ENCODE results near the gene SPAG9.

Gene SPAG9

GRCh38 chr17:50935221-50935995 is 185.3 kb downstream of the SPAG9 start:
- TF ChIP-seq CTCF (conservative IDR thresholded peaks at IDR 0.05; ENCODE audit: low read length) = no peak
- H3K4me3 ChIP-seq (ENCODE audit: low read length) = no peak overlapping the region
- no peak for DNase-seq (ENCODE audit: low read depth)

GRCh38 chr17:50934672-50935220 is 185.9 kb downstream of the SPAG9 start:
- DNase-seq (ENCODE audit: low read depth) = no peak
- H3K4me3 ChIP-seq (ENCODE audit: low read length) = no peak overlapping the region
- no peak for TF ChIP-seq CTCF (conservative IDR thresholded peaks at IDR 0.05; ENCODE audit: low read length)

- no peak overlapping the region for H3K4me3 ChIP-seq (ENCODE audit: low read length)
- no peak for DNase-seq (ENCODE audit: low read depth)
Measured at GRCh38 chr17:50934161-50934560, 186.5 kb downstream of the SPAG9 start.

GRCh38 chr17:50931144-50931908 is 189.3 kb downstream of the SPAG9 start:
- TF ChIP-seq CTCF (conservative IDR thresholded peaks at IDR 0.05; ENCODE audit: low read length) = no peak

More at GRCh38 chr17:50934161-50934560, 186.5 kb downstream of the SPAG9 start:
- TF ChIP-seq CTCF (conservative IDR thresholded peaks at IDR 0.05; ENCODE audit: low read length) = no peak

GRCh38 chr17:50928646-50929045 is 192.0 kb downstream of the SPAG9 start:
- TF ChIP-seq CTCF (conservative IDR thresholded peaks at IDR 0.05; ENCODE audit: low read length) = no peak
- DNase-seq (ENCODE audit: low read depth) = no peak
- H3K4me3 ChIP-seq (ENCODE audit: low read length) = no peak overlapping the region

More at GRCh38 chr17:50931144-50931908, 189.3 kb downstream of the SPAG9 start:
- peak; percentile 84 for DNase-seq (ENCODE audit: low read depth)
- H3K4me3 ChIP-seq (ENCODE audit: low read length) = peak overlapping the region; percentile 46

- no peak for TF ChIP-seq CTCF (conservative IDR thresholded peaks at IDR 0.05; ENCODE audit: low read length)
Measured at GRCh38 chr17:50927287-50927686, 193.4 kb downstream of the SPAG9 start.

More at GRCh38 chr17:50927287-50927686, 193.4 kb downstream of the SPAG9 start:
- no peak overlapping the region for H3K4me3 ChIP-seq (ENCODE audit: low read length)
- no peak for DNase-seq (ENCODE audit: low read depth)
